H1 (cell line): ENCODE data around the gene LIMK2. TPM values are rescaled to one million over a fixed set of nuclear protein-coding genes. Genes with fewer than 3 reads are reported as not detected.

Experiments
- CTCF ChIA-PET: fragments of 300-600 bp; sonication (Branson Sonifier 250); formaldehyde crosslinking; loops from one replicate; lab custom pipeline; 2021; ENCODE audit not compliant: partially characterized antibody; lab: Charles Lee
- POLR2A ChIA-PET: fragments of 300-600 bp; sonication (Branson Sonifier 250); formaldehyde crosslinking; loops from one replicate; lab custom pipeline; 2021; ENCODE audit warnings: inconsistent platforms; ENCODE audit not compliant: partially characterized antibody; lab: Charles Lee
- DNase-seq, 2 experiments: peaks; one replicate each; pipeline versions ENCODE4 v3.0.0 to v3.0.0-alpha.2; 2010 to 2022; ENCODE audit warnings: low spot score in 2 of 2, low read depth in 1 of 2, mixed read lengths in 1 of 2
- FAIRE-seq: peaks from 2 replicates; lab custom pipeline; 2011; peaks lifted over from hg19 to GRCh38; lab: Jason Lieb, UNC
- H2AFZ ChIP-seq: 2 replicates; pipeline ENCODE4 v1.8.1; 2012; ENCODE audit warnings: low read length, inconsistent platforms
- H2AK5ac ChIP-seq: 2 replicates; pipeline ENCODE4 v1.6.1; 2013; ENCODE audit warnings: low read depth, low read length
- H2BK120ac ChIP-seq: replicated peaks from 2 replicates; pipeline ENCODE3; 2013; ENCODE audit warnings: low read depth, low read length, inconsistent platforms
- H2BK12ac ChIP-seq: 2 replicates; pipeline ENCODE4 v1.6.1; 2013; ENCODE audit warnings: low read depth, low read length
- H2BK15ac ChIP-seq: 2 replicates; pipeline ENCODE4 v1.6.1; 2013; ENCODE audit warnings: low read length
- H2BK20ac ChIP-seq: 2 replicates; pipeline ENCODE4 v1.6.1; 2013; ENCODE audit warnings: low read length
- H2BK5ac ChIP-seq: 2 replicates; pipeline ENCODE4 v1.6.1; 2013; ENCODE audit warnings: low read depth, low read length
- H3K14ac ChIP-seq: 2 replicates; pipeline ENCODE4 v1.6.1; 2013; ENCODE audit warnings: inconsistent platforms; ENCODE audit not compliant: insufficient read length
- H3K18ac ChIP-seq: 2 replicates; pipeline ENCODE4 v1.6.1; 2013; ENCODE audit warnings: low read length; ENCODE audit errors: extremely low read depth
- H3K23ac ChIP-seq: 2 replicates; pipeline ENCODE4 v1.6.1; 2013; ENCODE audit warnings: inconsistent platforms; ENCODE audit not compliant: insufficient read length
- H3K23me2 ChIP-seq: 2 replicates; pipeline ENCODE4 v1.6.1; 2013; ENCODE audit warnings: low read depth, low read length
- H3K27ac ChIP-seq: 2 replicates; pipeline ENCODE4 v1.6.1; 2011; ENCODE audit warnings: low read depth, low read length, inconsistent platforms
- H3K27me3 ChIP-seq, 4 experiments: replicated peaks in 1 of 4; 1 replicate in 1 of 4; 2 replicates in 3 of 4; pipeline versions ENCODE4 v1.6.1 to v1.8.1; 2011 to 2013; ENCODE audit warnings: low read length in 3 of 4, mild to moderate bottlenecking in 3 of 4, inconsistent platforms in 2 of 4, mixed read lengths in 2 of 4, moderate library complexity in 1 of 4; ENCODE audit not compliant: control insufficient read depth in 3 of 4, insufficient read depth in 3 of 4; ENCODE audit errors: extremely low read depth in 1 of 4
- H3K36me3 ChIP-seq, 4 experiments: 2 replicates each; pipeline versions ENCODE4 v1.6.1 to v1.8.1; 2011 to 2013; ENCODE audit warnings: mild to moderate bottlenecking in 4 of 4, low read length in 3 of 4, moderate library complexity in 2 of 4, control low read depth in 1 of 4, inconsistent platforms in 1 of 4; ENCODE audit not compliant: insufficient read depth in 4 of 4, control insufficient read depth in 2 of 4
- H3K4ac ChIP-seq: replicated peaks from 2 replicates; pipeline ENCODE3; 2013; ENCODE audit warnings: low read length, low read depth, mixed read lengths, inconsistent platforms; ENCODE audit not compliant: insufficient read length
- H3K4me1 ChIP-seq, 4 experiments: replicated peaks in 1 of 4; 1 replicate in 1 of 4; 2 replicates in 3 of 4; pipeline versions ENCODE4 v1.6.1 to v1.8.1; 2011 to 2013; ENCODE audit warnings: low read length in 3 of 4, inconsistent platforms in 2 of 4, mixed read lengths in 1 of 4; ENCODE audit not compliant: insufficient read depth in 4 of 4, control insufficient read depth in 3 of 4
- H3K4me2 ChIP-seq, 2 experiments: 2 replicates each; pipeline versions ENCODE4 v1.6.1 to v1.8.1; 2011 to 2013; ENCODE audit warnings: low read depth in 2 of 2, low read length in 2 of 2, control low read depth in 1 of 2, inconsistent platforms in 1 of 2, mild to moderate bottlenecking in 1 of 2; ENCODE audit not compliant: insufficient read depth in 1 of 2
- H3K4me3 ChIP-seq, 4 experiments: fragments of 200-600, 300-600 bp in 1 of 4; sonication (generic), shearing (Covaris generic), sonication (Bioruptor Twin) in 1 of 4; 2 replicates each; pipeline versions ENCODE4 v1.5.1 to v1.8.1; 2011 to 2016; ENCODE audit warnings: low read length in 4 of 4, low read depth in 3 of 4, control low read depth in 2 of 4, inconsistent platforms in 2 of 4, mild to moderate bottlenecking in 2 of 4, mixed read lengths in 1 of 4, moderate library complexity in 1 of 4; ENCODE audit not compliant: insufficient read depth in 2 of 4; ENCODE audit errors: extremely low read depth in 1 of 4
- H3K56ac ChIP-seq: replicated peaks from 2 replicates; pipeline ENCODE3; 2013; ENCODE audit warnings: low read depth, mild to moderate bottlenecking, mixed read lengths, low read length, inconsistent platforms; ENCODE audit not compliant: insufficient read length
- H3K79me1 ChIP-seq: 2 replicates; pipeline ENCODE4 v1.6.1; 2013; ENCODE audit warnings: low read depth, low read length, control low read depth
- H3K79me2 ChIP-seq, 2 experiments: 2 replicates each; pipeline versions ENCODE4 v1.6.1 to v1.8.1; 2012 to 2013; ENCODE audit warnings: low read length in 2 of 2, mild to moderate bottlenecking in 2 of 2, inconsistent platforms in 1 of 2; ENCODE audit not compliant: insufficient read depth in 2 of 2, control insufficient read depth in 1 of 2
- H3K9ac ChIP-seq, 4 experiments: replicated peaks in 1 of 4; 1 replicate in 1 of 4; 2 replicates in 3 of 4; pipeline versions ENCODE4 v1.6.1 to v1.8.1; 2011 to 2013; ENCODE audit warnings: low read depth in 3 of 4, low read length in 3 of 4, control low read depth in 2 of 4, mild to moderate bottlenecking in 2 of 4, moderate library complexity in 2 of 4, inconsistent platforms in 1 of 4; ENCODE audit errors: extremely low read depth in 1 of 4
- H3K9me3 ChIP-seq, 2 experiments: 2 replicates each; pipeline versions ENCODE4 v1.6.1 to v1.8.1; 2012 to 2013; ENCODE audit warnings: mild to moderate bottlenecking in 2 of 2, moderate library complexity in 2 of 2, control low read depth in 1 of 2, inconsistent platforms in 1 of 2, low read depth in 1 of 2, low read length in 1 of 2, mixed read lengths in 1 of 2; ENCODE audit not compliant: insufficient read depth in 2 of 2
- H4K20me1 ChIP-seq, 2 experiments: replicated peaks in 1 of 2; 2 replicates each; pipeline versions ENCODE3 to v1.8.1; 2011 to 2013; ENCODE audit warnings: inconsistent platforms in 2 of 2, low read length in 2 of 2, mild to moderate bottlenecking in 1 of 2; ENCODE audit not compliant: insufficient read depth in 2 of 2, control insufficient read depth in 1 of 2
- H4K5ac ChIP-seq: 2 replicates; pipeline ENCODE4 v1.6.1; 2013; ENCODE audit warnings: low read length, low read depth, mixed read lengths, inconsistent platforms; ENCODE audit not compliant: insufficient read length
- H4K8ac ChIP-seq: 2 replicates; pipeline ENCODE4 v1.8.0; 2013; ENCODE audit warnings: mild to moderate bottlenecking, moderate library complexity, low read length, inconsistent platforms; ENCODE audit not compliant: insufficient read depth; ENCODE audit errors: extremely low read depth
- H4K91ac ChIP-seq: replicated peaks from 2 replicates; pipeline ENCODE3; 2013; ENCODE audit warnings: low read length, mixed read lengths, inconsistent platforms; ENCODE audit not compliant: insufficient read length
- CEBPB ChIP-seq: IDR thresholded peaks from 2 replicates; pipeline ENCODE4 v1.6.1; 2012; ENCODE audit warnings: low read depth, low read length
- E2F6 ChIP-seq: IDR thresholded peaks from 2 replicates; pipeline ENCODE4 v1.6.1; 2012; ENCODE audit warnings: inconsistent platforms
- EGR1 ChIP-seq: IDR thresholded peaks from 2 replicates; pipeline ENCODE4 v1.6.1; 2011; ENCODE audit warnings: low read depth, low read length, borderline replicate concordance
- MAFK ChIP-seq: IDR thresholded peaks from 2 replicates; pipeline ENCODE4 v1.6.1; 2012; ENCODE audit warnings: low read depth, mild to moderate bottlenecking, improper control_type of control experiment, low read length
- POLR2A ChIP-seq, 2 experiments: IDR thresholded peaks; 1 replicate in 1 of 2; 2 replicates in 1 of 2; pipeline ENCODE4 v1.6.1; 2011; ENCODE audit warnings: low read depth in 2 of 2, low read length in 2 of 2, mild to moderate bottlenecking in 2 of 2; ENCODE audit errors: control extremely low read depth in 1 of 2
- SP4 ChIP-seq: IDR thresholded peaks from 2 replicates; pipeline ENCODE4 v1.6.1; 2012; ENCODE audit warnings: low read length, inconsistent platforms
- TAF1 ChIP-seq: IDR thresholded peaks from 2 replicates; pipeline ENCODE4 v1.6.1; 2011; ENCODE audit warnings: mild to moderate bottlenecking, low read depth, low read length
- TCF12 ChIP-seq: IDR thresholded peaks from 2 replicates; pipeline ENCODE4 v1.6.1; 2011; ENCODE audit warnings: low read depth, mild to moderate bottlenecking, low read length
- YY1 ChIP-seq: IDR thresholded peaks from 2 replicates; pipeline ENCODE4 v1.6.1; 2011; ENCODE audit warnings: low read depth, mild to moderate bottlenecking, low read length
- WGBS, 2 experiments: shearing (Covaris generic) in 1 of 2; methylation state at CpG; one replicate each; pipeline versions ENCODE4 v1.1.6 to v1.1.7; 2013 to 2015; ENCODE audit warnings: low lambda C conversion rate in 2 of 2, mixed read lengths in 2 of 2, inconsistent platforms in 1 of 2, low coverage in 1 of 2, missing lambda C conversion rate in 1 of 2; ENCODE audit not compliant: insufficient replicate concordance in 2 of 2, insufficient coverage in 1 of 2, insufficient read length in 1 of 2; ENCODE audit errors: extremely low coverage in 1 of 2, missing lambda C conversion rate in 1 of 2; 5-methylcytosine and 5-hydroxymethylcytosine counted together
- polyA plus RNA-seq, 7 experiments: library from polyadenylated mRNA; depleted of rRNA in 3 of 7; stranded (reverse) in 5 of 7; unstranded in 2 of 7; fragments of >200 nt in 5 of 7; fragments of 200-250 nt in 2 of 7; gene quantifications; 1 replicate in 5 of 7; 2 replicates in 1 of 7; 4 replicates in 1 of 7; pipeline versions ENCODE4 v1.2.1 to v1.2.3, GENCODE V29; 2011 to 2013; ENCODE audit warnings: missing spikeins in 2 of 7, mixed read lengths in 2 of 7
- total RNA-seq: library from RNA; stranded (reverse); fragmentation: NEBNext Ultra II Directional; extraction: Animal tissue kit (Norgen Biotek cat#: 25700); gene quantifications from 2 replicates; pipeline ENCODE4 v1.2.1, GENCODE V29; 2021
- TF ChIP-seq, protein P1 (sequence below): IDR thresholded peaks from 2 replicates; pipeline ENCODE4 v1.6.1; 2012; ENCODE audit warnings: inconsistent platforms

LIMK2 gene
- total and polyA plus RNA-seq, 2 of the 8 experiments (the other 6 are each of a cell fraction or from before 2014, with no cell fraction given), result 13.2 to 37.6 TPM

DNA sequence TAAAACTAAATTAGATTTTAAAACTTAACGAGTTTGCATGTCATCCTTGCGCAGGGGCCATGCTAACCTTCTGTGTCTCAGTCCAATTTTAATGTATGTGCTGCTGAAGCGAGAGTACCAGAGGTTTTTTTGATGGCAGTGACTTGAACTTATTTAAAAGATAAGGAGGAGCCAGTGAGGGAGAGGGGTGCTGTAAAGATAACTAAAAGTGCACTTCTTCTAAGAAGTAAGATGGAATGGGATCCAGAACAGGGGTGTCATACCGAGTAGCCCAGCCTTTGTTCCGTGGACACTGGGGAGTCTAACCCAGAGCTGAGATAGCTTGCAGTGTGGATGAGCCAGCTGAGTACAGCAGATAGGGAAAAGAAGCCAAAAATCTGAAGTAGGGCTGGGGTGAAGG is 10.6 kb downstream of the LIMK2 start:
- ChIA-PET CTCF (interaction anchor here (0.8 to 3.8 kb wide), 5 partner anchors 9 to 118 kb away, joined by 3 to 18 read pairs (median 10); partner anchors contain the start of gene LIMK2), POLR2A (interaction anchor here (0.9 to 1.5 kb wide), 2 partner anchors 10 to 25 kb away, joined by 4 to 5 read pairs; partner anchors contain the start of gene LIMK2)
- no peak overlapping the region for H4K8ac ChIP-seq
- no peak overlapping the region for H3K23ac ChIP-seq
- no peak overlapping the region for H3K14ac ChIP-seq
- FAIRE-seq (no peak), DNase-seq (no peak)
- no peak overlapping the region for H3K18ac ChIP-seq
- H3K56ac ChIP-seq, result no peak overlapping the region
- TF ChIP-seq TAF1 (no peak), TCF12 (no peak), MAFK (no peak), YY1 (no peak), CEBPB (no peak), EGR1 (no peak), E2F6 (no peak), POLR2A (IDR thresholded peaks at IDR 0.05; ENCODE audit: control extremely low read depth in 1 of 2, low read depth in 2 of 2, low read length in 2 of 2) (no peak), SP4 (no peak)
- TF ChIP-seq, protein P1, sequence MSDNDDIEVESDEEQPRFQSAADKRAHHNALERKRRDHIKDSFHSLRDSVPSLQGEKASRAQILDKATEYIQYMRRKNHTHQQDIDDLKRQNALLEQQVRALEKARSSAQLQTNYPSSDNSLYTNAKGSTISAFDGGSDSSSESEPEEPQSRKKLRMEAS, result no peak
- no peak overlapping the region for H4K91ac ChIP-seq
- peaks cover 0 to 12% (median 3%) of the 10 kb centered on the region in 4 experiments; a peak in 4 of 8 replicates for H3K36me3 ChIP-seq
- H3K9ac ChIP-seq, result no peak overlapping the region
- no peak overlapping the region for H2BK15ac ChIP-seq
- no peaks in the 10 kb centered on the region for H3K9me3 ChIP-seq
- peaks cover 18% of the 10 kb centered on the region for H3K79me1 ChIP-seq
- H2AK5ac ChIP-seq, result no peak overlapping the region
- H3K79me2 ChIP-seq, result peaks cover 7 to 61% of the 10 kb centered on the region in 2 experiments
- H4K5ac ChIP-seq, result no peak overlapping the region
- no peak overlapping the region for H3K4me3 ChIP-seq
- H2AFZ ChIP-seq, result no peak overlapping the region
- H2BK12ac ChIP-seq, result no peak overlapping the region
- H3K23me2 ChIP-seq, result no peaks in the 10 kb centered on the region
- H3K27ac ChIP-seq, result no peak overlapping the region
- H2BK20ac ChIP-seq, result no peak overlapping the region
- no peaks in the 10 kb centered on the region; a peak in 2 of 7 replicates for H3K4me1 ChIP-seq
- no peak overlapping the region for H2BK120ac ChIP-seq
- no peak overlapping the region for H2BK5ac ChIP-seq
- H3K4ac ChIP-seq, result no peak overlapping the region
- H3K27me3 ChIP-seq, result no peaks in the 10 kb centered on the region
- no peak overlapping the region for H3K4me2 ChIP-seq
- peaks cover 5 to 10% of the 10 kb centered on the region in 2 experiments for H4K20me1 ChIP-seq
- WGBS, 2 experiments, result 93% methylated on average over 5 of the region's 5 CpGs; no CpG with 5 or more reads in 1 of the 2 experiments
